Dedifferentiated amniotic fluid mesenchymal stem cell (primary cell): ENCODE data around the gene ZDHHC11B.
"Not testable (repeated sequence)": the region's sequence is repeated elsewhere in the genome, so short reads cannot be mapped to it uniquely, and the experiment has no call there.

Experiments used
- DNase-seq: peaks from one replicate; pipeline ENCODE4 v3.0.0-alpha.2; 2016; ENCODE audit errors: extremely low spot score

ZDHHC11B gene, protein sequence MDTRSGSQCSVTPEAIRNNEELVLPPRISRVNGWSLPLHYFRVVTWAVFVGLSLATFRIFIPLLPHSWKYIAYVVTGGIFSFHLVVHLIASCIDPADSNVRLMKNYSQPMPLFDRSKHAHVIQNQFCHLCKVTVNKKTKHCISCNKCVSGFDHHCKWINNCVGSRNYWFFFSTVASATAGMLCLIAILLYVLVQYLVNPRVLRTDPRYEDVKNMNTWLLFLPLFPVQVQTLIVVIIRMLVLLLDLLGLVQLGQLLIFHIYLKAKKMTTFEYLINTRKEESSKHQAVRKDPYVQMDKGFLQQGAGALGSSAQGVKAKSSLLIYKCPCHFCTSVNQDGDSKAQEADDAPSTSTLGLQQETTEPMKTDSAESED

DNA sequence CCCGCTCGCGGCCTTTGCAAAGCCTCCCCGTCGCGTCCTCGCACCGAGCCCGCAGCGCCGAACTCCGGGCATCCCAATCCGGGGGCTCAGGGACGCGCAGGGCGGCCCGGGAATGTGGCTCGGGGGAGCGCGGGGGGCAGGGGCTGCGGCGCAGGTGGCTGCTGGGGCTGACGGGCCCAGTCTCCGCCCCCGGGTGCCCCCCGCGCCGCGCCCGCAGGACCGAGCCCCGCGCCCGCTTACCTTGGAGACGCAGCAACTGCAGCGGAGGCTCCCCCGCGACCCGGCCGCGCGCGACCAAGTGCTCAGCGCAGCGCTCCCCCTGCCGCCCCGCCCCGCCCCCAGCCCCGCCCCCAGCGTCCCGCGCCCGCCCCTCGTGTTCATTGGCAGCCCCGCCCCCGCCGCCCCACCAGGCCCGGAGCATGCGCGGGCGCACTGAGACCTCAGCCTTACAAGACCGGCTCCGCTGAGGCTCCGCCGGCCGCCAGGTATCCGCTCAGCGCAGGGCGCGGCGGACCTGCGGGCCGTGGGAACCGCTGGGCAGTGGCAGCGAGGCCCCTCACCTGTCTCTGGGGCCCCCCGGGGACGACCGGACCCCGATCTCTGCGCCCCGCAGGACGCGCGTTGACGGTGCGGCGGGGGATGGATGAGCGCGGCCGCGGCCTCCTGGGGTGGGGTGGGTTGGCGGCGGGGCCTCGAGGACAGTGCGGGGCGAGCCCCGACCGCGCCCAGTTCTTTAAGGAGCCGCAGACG lies at the start of gene ZDHHC11B:
ZDHHC11B (minus strand) TSS at position 302 of the 750 bp plus-strand sequence. CDS start 17,810 bp downstream, outside the sequence.
- DNase-seq: not testable (repeated sequence)

DNA sequence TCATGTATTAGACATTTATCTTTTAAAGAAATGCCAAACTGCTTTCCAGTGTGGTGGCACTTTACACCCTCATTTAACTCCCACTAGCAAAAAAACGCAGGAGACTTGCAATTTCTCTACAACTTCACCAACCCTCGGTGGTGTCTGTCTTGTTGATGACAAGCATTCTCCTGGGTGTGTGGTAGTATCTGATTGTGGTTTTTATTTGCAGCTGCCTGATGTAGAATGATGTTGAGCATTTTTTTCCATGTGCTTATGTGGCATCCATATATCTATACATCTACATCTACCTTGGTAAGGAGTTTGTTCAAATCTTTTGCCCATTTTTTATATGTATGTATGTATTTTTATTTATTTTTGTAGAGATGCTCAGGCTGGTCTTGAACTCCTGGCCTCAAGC lies 49.5 kb upstream of the ZDHHC11B start:
- not testable (repeated sequence) for DNase-seq

DNA sequence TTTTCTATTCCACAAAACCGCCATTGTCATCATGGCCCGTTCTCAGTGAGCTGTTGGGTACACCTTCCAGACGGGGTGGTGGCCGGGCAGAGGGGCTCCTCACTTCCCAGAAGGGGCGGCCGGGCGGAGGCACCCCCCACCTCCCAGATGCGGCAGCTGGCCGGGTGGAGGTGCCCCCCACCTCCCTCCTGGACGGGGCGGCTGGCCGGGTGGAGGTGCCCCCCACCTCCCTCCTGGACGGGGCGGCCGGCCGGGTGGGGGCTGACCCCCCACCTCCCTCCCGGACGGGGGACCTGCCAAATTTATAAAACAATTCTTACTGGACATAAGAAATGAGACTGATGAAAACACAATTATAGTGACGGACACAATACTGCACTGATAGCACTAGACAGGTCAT lies 43.7 kb upstream of the ZDHHC11B start:
- DNase-seq: not testable (repeated sequence)

DNA sequence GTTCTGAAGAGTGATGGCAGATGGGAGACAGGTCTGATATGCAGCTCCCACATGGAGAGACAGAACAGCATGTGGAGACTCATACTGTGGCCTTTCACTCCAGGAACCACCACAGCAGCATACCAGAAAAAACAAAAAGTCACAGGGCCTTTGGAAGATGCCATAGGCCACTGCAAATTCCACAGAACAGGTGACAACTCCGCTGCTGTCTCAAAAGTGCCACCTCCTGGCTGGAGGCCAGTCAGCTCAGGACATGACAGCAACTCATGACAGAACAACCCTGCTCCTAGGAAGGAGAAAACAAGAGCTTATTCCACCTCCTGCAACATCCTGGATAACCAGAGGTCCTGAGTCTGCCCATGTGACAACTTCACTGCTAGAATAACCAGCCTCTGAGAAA lies 41.0 kb upstream of the ZDHHC11B start:
- DNase-seq: not testable (repeated sequence)

DNA sequence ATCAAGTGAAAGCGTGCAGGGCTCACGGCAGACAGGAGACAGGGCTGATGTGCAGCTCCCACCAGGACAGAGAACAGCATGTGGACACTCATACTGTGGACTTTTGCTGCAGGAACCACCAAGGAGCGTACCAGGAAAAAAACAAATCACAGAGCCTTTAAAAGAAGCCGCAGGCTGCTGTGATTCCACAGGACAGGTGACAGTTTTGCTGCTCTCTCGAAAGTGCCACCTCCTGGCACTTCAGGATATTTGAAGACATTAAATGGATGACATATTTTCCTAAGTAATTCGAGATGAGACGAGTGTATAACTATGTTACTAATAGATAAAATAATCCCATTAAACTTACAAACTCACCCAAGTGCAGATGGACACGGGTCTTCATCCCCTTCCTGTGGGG lies 37.0 kb upstream of the ZDHHC11B start:
- DNase-seq: no peak

DNA sequence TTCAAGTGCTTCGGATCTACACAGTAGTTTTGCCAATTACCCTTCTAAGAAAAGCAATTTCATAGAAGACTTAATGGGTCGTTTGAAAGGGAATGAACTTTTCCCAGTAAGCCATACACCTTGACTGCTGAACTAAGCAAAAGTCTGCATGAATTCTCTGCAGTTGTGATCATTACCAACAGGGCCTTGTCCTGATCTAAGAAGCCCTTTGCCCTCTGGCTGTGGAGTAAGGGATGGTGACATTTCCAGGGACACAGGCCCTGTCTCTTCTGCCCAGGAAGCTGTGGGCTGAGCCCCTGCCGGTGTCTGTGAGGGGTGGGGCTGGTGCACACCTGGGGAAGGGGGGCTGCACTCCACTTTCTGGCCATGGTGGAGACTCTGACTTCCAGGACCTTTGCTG lies 35.7 kb upstream of the ZDHHC11B start:
- no peak for DNase-seq

DNA sequence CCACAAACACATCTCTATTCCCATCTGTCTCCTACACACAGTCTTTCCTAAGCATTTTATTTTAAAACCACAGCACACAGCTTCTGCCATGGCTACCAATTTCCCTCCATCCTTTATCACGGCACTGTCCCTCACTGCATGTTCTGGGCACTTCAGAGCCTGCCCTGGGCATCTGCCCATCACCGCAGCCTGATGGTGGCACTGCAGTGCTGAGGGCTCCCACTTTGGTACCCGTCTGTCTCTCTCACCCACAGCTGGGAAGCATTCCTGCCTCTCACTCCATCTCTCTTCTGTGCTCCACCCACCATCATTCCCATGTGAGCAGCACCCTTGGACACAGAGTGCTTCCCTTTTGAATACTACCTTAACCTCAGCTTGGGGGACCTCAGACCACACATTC lies 34.5 kb upstream of the ZDHHC11B start:
- DNase-seq: no peak

DNA sequence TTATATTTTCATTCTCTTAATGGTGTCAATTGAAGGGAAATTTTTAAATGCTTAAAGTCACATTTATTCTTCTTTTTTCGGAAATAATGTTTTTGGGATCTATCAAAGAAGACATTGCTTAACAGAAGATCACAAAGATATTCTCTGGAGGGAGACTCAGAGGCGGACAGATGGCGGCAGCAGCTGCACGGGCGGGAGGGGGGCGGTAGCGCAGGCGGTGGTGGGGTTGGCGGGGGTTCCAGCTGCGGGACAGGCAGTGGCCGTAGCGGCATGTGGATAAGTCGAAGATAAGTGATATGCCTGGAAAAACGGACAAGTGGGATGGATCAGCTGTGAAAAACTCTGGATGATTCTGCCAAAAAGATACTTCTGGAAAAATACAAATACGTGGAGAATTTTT lies 31.6 kb upstream of the ZDHHC11B start:
- no peak for DNase-seq

DNA sequence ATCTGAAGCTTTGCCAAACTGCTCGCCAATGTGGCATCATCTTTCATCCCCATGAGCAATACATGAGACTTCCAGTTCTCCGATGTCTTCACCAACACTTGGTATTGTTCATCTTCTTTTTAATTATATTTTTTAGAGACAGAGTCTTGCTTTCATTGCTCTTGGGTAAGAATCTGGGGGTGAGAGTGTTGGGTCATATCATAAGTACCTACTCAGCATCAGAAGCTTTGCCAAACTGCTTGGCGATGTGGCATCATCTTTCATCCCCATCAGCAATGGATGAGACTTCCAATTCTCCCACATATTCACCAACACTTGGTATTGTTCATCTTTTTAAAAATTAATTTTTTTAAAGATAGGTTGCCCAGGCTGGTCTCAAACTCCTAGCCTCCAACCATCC lies 30.9 kb upstream of the ZDHHC11B start:
- DNase-seq: no peak

DNA sequence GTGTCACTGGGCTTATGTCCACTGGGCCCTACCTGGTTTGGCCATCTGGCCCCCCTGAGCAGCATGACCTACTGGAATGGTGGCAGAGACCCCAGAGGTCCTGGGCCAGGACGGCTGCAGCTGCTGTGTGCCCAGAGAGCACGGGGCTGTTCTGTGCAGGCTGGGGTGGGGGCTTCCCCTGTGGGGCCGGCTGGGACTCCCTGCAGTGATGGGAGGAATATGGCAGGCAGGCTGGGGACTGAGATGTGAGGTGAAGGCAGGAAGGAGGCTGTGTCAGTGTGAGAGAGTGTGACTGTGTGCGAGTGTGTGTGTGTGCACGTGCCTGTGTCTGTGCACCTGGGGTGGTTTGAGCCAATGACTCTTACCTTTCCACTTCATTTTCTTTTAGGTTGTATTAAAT lies 29.0 kb upstream of the ZDHHC11B start:
- not testable (repeated sequence) for DNase-seq

DNA sequence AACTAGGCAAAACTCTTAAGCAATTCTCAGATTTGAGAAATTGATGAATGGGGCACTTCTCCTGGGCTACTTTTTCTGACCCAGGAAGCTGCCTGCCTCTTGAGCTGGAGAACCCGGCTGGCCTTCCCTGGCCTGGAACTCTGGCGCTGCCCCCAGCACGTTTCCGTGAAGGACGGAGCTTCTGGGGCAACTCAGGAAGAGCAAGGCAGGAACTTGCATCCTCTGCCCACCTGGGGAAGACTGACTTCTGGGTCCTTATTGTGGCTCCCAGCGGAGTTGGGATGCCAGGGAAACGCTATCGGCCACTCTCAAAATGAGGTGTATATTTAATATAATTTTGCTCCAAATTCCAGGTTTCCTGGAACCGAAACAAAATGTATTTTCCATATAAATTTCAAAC lies 26.9 kb upstream of the ZDHHC11B start:
- not testable (repeated sequence) for DNase-seq

DNA sequence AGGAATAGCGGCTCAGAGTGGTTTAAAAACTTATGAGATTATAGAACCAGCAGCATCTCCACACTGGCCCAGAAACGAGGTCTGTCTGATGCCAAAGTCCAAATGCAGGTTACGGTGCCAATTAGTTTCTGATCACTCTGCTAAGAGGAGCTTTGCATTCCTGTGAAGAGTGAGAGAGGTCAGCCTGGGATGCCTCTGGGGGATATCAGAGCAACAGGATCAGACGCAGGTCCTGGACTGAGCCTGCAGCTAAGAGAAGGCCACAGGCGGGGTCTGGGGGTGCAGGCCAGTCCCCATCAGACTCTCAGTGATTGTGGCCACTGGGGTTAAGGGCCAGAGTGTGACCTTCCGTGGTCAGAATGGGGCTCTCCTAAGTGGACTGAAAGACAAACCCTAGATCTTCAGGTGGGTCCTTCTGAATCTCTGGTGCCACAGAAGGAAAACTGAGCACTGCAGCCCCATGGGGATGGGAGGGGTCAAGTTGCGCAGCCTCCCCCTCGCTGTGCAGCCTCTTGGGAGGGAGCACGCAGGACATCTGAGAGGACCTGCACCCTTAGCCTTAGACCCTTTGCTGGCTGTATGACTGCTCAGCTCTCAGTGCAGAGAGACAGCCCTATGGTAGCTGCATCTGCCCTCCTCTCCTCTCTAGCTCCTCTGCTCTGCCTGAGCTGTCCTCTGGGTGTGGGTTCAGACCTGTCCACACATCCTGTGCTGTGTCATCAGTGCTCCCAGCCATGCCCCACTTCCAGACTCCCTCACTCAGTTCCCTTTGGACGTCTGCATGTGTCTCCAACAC lies 23.4 kb upstream of the ZDHHC11B start:
- not testable (repeated sequence) for DNase-seq

DNA sequence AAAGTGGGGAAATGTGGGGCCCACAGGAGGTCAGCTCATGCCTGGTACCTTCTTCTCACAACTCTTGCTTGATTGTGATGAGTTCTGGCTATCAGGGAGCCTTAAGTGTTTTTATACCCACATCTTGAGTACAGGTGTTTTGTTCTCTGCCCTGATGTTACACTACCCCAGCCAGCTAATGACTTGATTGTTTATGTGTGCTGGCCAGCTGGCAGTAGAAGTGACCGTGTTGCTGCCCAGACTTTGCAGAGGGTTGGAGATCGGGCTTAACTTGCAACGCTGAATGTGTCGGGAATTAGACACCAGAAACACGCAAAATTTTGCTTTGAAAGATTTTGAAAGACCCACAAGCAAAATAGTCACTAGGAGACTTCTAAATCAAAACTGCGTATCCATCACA lies 16.9 kb upstream of the ZDHHC11B start:
- no peak for DNase-seq

DNA sequence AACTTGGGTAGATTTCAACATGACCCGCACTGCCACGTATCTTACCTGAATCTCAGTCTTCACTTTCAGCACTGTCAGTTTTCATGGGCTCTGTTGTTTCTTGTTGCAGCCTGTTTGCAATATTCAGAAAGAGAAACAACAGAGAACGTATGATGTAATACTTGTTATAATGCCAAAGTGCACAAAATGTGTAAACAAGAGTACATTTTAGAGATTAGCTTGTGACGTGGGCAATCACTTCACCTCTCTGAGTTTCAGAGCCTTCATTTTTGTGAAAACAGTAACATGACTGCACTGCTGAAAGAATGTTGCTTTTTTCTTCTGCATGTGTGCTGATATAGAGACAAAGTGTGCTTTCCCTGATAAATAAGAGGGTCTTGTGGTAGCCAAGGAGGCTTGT lies 16.5 kb upstream of the ZDHHC11B start:
- not testable (repeated sequence) for DNase-seq

DNA sequence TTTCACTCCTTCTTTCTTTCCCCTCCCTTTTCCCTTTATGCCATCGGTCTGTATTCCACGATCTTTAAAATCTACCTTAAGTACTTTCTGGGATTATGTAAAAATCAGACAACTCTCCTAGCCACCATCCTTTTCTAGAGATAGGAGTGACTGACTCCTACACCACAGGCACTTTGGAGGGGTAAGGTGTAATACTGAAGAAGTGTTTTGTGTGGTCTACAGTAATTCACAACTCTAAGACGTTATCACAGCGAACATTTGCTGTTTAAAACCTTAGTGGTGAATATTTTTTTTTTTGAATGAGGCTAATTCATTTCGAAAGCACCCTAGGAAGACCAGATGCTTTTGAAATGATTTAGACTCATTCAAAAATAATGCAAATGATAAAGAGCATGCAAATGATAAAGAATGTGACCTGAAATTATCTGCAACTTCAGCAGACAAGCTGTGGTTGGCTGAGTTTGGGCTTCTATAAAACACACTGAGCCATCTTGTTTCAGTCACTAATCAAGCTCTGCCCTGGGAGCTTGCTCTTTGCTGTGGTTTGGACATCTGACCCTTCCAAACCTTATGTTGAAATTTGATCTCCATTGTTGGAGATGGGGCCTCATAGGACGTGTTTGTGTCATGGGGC lies 14.1 kb upstream of the ZDHHC11B start:
- not testable (repeated sequence) for DNase-seq

DNA sequence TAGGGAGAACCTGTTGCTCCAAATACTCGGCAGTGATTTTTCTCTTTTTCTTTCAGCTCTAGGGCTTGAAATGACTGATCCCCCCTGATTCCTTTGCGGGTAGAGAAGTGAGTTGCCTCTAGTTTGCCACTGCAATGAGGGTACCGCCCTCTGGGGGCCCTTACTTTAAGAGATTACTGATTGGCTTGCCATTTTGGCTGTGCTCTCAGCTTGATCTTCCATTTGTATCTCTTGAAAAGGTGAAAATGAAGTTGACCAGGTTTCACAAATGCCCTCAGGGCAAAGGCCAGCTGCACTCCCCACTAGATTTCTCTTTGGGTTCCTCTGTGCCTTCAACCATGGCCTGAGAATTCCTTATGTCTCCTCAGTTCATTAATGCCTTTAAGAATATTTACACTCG lies 13.5 kb upstream of the ZDHHC11B start:
- DNase-seq: not testable (repeated sequence)

DNA sequence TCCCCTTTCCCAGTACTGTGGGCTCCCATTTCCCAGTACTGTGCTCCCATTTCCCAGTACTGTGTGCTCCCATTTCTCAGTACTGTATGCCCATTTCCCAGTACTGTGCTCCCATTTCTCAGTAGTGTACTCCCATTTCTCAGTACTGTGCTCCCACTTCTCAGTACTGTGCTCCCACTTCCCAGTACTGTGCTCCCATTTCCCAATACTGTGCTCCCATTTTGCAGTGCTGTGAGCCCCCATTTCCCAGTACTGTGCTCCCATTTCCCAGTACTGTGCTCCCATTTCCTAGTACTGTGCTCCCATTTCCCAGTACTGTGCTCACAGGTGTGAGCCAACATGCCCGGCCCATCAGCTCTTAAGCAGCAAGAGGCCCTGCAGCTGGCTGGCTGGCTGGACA lies 11.3 kb upstream of the ZDHHC11B start:
- not testable (repeated sequence) for DNase-seq

DNA sequence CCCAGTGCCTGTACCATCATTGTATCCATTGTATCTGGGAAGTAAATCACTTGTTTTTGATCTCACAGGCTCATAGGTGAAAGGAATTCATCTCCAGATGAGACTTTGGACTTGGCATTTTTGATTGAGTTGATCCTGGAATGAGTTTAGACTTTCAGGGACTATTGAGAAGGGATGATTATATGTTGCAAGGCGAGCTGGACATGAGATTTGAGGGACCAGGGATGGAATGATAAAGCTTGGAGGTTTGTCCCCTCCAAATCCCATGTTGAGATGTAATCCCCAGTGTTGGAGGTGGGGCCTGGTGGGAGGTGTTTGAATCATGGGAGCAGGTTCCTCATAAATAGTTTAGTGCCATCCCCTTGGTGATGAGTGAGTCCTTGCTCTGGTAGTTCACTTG lies 10.4 kb upstream of the ZDHHC11B start:
- DNase-seq: not testable (repeated sequence)

DNA sequence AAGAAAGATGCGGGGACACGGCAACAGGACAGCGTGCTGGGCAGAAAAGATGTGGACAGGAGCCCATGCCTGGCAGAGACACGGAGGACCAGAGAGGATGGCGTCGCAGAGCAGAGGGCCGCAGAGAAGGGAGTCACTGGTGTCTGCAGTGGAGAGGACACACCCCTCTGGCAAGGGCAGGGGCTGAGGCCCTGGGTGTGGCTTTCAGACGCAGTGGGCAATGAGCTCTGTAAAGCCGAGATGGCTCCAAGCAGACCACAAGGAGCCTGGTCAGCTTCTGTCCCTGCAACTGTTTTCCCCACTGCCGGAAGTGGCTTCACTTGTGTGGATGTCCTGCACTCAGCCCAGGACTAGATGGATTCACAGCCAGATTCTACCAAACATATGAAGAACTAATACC lies 4.2 kb upstream of the ZDHHC11B start:
- not testable (repeated sequence) for DNase-seq

DNA sequence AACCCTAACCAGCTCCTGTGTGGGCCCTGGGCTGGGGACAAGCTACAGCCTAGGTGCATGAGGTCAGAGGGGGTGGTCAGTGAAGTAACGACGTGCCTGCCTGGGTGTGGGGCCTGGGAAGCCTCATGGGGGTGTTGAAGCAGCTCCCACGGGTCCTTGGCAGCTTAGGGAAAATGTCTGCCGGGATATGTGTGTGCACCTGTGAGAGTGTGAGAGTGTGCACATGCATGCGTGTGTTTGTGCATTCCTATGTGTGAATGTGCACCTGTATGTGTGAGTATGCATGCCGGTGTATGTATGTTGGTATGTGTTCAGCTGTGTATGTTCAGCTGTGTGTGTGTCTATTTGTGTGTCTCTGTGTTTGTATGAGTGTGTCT lies 3.3 kb upstream of the ZDHHC11B start:
- not testable (repeated sequence) for DNase-seq

DNA sequence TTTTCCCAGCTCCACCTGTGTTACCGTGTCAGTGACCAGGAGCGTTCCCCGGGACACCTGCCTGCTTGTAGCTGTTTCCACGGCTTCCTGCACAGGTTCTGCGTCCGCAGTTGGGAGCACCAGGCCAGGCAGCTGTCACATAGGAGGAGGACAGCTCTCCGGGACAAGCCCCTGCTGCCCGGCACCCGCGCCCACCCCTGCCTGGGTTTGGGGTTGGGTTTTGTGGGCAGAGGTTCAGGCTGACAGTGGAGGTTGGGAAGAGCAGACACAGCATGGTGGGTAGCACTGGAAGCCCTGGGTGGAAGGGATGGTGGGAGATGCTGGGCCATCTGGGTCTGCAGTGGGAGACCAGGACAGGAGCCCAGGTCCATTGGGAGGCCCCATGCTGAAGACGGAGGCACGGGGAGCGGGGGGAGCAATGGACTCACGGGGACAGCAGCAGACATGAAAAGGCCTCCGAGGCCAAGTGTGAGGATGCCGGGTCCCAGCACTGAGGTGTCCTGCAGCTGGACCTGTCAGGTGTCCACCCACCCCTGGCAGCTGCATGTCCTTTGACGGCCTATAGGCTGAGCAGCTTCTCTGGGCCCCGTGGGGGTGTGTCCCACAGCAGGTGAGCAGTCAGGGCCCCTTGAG lies 2.8 kb upstream of the ZDHHC11B start:
- DNase-seq: not testable (repeated sequence)
